K562 (cell line): ENCODE results near the gene TENT4A. TPM values are rescaled to one million over a fixed set of nuclear protein-coding genes. Genes with fewer than 3 reads are reported as not detected.

ENCODE experiments used
- EGR1 ChIP-seq: fragments of 450-650 bp; conservative IDR thresholded peaks from 2 replicates; pipeline ENCODE4 v1.6.1; 2017; ENCODE audit warnings: mild to moderate bottlenecking
- HLTF ChIP-seq: fragments of 450-650 bp; IDR thresholded peaks from 2 replicates; pipeline ENCODE4 v1.6.1; 2016
- KHSRP ChIP-seq: fragments of 450-650 bp; IDR thresholded peaks from 2 replicates; pipeline ENCODE4 v1.6.1; 2017
- MAZ ChIP-seq, 2 experiments: fragments of 450-650 bp in 1 of 2; sonication (generic) in 1 of 2; formaldehyde crosslinking; IDR thresholded peaks in 1 of 2; conservative IDR thresholded peaks in 1 of 2; 2 replicates each; pipeline versions ENCODE4 v1.4.0 to v1.5.0; 2020; ENCODE audit warnings: mild to moderate bottlenecking in 1 of 2, missing genetic modification reagents in 1 of 2
- PHF8 ChIP-seq: fragments of 200-600 bp; sonication (generic); IDR thresholded peaks from 2 replicates; pipeline ENCODE4 v1.6.1; 2012; ENCODE audit warnings: mixed run types, mild to moderate bottlenecking, inconsistent platforms, low read length, moderate library complexity, borderline replicate concordance
- POLR2AphosphoS5 ChIP-seq: IDR thresholded peaks from 2 replicates; pipeline ENCODE4 v1.6.1; 2011; ENCODE audit warnings: mild to moderate bottlenecking, low read depth, low read length, moderate library complexity; ENCODE audit not compliant: control insufficient read depth, insufficient read depth
- RAD21 ChIP-seq, 2 experiments: fragments of 250-450 bp in 1 of 2; fragments of 450-650 bp in 1 of 2; sonication (Bioruptor Pico) in 1 of 2; formaldehyde crosslinking in 1 of 2; IDR thresholded peaks in 1 of 2; conservative IDR thresholded peaks in 1 of 2; 2 replicates each; pipeline versions ENCODE4 v1.4.0 to v1.8.0; 2020 to 2022; ENCODE audit warnings: mild to moderate bottlenecking in 2 of 2, moderate library complexity in 1 of 2
- SIN3A ChIP-seq, 2 experiments: fragments of 150-350 bp in 1 of 2; IDR thresholded peaks; 2 replicates each; pipeline ENCODE4 v1.6.1; 2011 to 2016; ENCODE audit warnings: borderline replicate concordance in 2 of 2, low read depth in 2 of 2, low read length in 2 of 2, mild to moderate bottlenecking in 2 of 2, moderate library complexity in 2 of 2; ENCODE audit not compliant: control insufficient read depth in 1 of 2
- SMAD4 ChIP-seq: fragments of 250-450 bp; sonication (Bioruptor Pico); conservative IDR thresholded peaks from 2 replicates; pipeline ENCODE4 v1.8.0; 2021; ENCODE audit warnings: inconsistent platforms, mild to moderate bottlenecking, moderate library complexity
- ZFX ChIP-seq: sonication (generic); formaldehyde crosslinking; IDR thresholded peaks from 2 replicates; pipeline ENCODE4 v1.8.0; 2022; ENCODE audit warnings: mild to moderate bottlenecking, missing genetic modification reagents, moderate library complexity
- ZNF316 ChIP-seq: fragments of 450-650 bp; IDR thresholded peaks from 2 replicates; pipeline ENCODE4 v1.6.1; 2016
- ZNF668 ChIP-seq: fragments of 250-450 bp; sonication (Bioruptor Pico); IDR thresholded peaks from 2 replicates; pipeline ENCODE4 v1.8.0; 2022; ENCODE audit warnings: mild to moderate bottlenecking, inconsistent platforms
- ZNF785 ChIP-seq: fragments of 250-450 bp; sonication (Bioruptor Pico); IDR thresholded peaks from 2 replicates; pipeline ENCODE4 v1.4.0; 2020; ENCODE audit warnings: mild to moderate bottlenecking
- polyA plus RNA-seq, 8 experiments: library from polyadenylated mRNA; depleted of rRNA in 4 of 8; stranded (reverse) in 5 of 8; unstranded in 3 of 8; fragments of >200 nt; fragmentation: Nextera tagmentation in 2 of 8; fragmentation: Illumina TruSeq in 1 of 8; extraction: Ambion mirVana in 2 of 8; extraction: Trizol in 1 of 8; gene quantifications; 2 replicates each; pipeline versions ENCODE4 v1.2.1 to v1.2.3, GENCODE V29; 2011 to 2014; ENCODE audit warnings: inconsistent platforms in 1 of 8, missing spikeins in 1 of 8
- total RNA-seq, 7 experiments: library from RNA; depleted of rRNA in 6 of 7; stranded (reverse); fragments of >200 nt in 6 of 7; fragmentation: Illumina TruSeq in 2 of 7; extraction: Trizol in 2 of 7; gene quantifications; 2 replicates each; pipeline versions ENCODE4 v1.2.1 to v1.2.3, GENCODE V29; 2011 to 2021; ENCODE audit warnings: low replicate concordance in 1 of 7
- TF ChIP-seq, protein P1 (sequence below): sonication (generic); formaldehyde crosslinking; IDR thresholded peaks from 2 replicates; pipeline ENCODE4 v1.8.0; 2022; ENCODE audit warnings: missing genetic modification reagents, mild to moderate bottlenecking, borderline replicate concordance
- TF ChIP-seq, protein P2 (sequence below): sonication (generic); formaldehyde crosslinking; IDR thresholded peaks from 2 replicates; pipeline ENCODE4 v1.8.0; 2023; ENCODE audit warnings: missing genetic modification reagents, mild to moderate bottlenecking, borderline replicate concordance
- TF ChIP-seq, protein P3 (sequence below): fragments of 200-800 bp; sonication (Bioruptor generic); IDR thresholded peaks from 2 replicates; pipeline ENCODE4 v1.6.1; 2017; ENCODE audit warnings: missing genetic modification characterization, missing compliant biosample characterization
- TF ChIP-seq, protein P4 (sequence below): sonication (generic); formaldehyde crosslinking; IDR thresholded peaks from 2 replicates; pipeline ENCODE4 v1.8.1; 2022; ENCODE audit warnings: missing genetic modification reagents

Gene TENT4A
- total and polyA plus RNA-seq, 9 of the 15 experiments (the other 6 are each of a cell fraction or from before 2014, with no cell fraction given) = 1.3 to 27.3 (median 13.0) TPM

DNA sequence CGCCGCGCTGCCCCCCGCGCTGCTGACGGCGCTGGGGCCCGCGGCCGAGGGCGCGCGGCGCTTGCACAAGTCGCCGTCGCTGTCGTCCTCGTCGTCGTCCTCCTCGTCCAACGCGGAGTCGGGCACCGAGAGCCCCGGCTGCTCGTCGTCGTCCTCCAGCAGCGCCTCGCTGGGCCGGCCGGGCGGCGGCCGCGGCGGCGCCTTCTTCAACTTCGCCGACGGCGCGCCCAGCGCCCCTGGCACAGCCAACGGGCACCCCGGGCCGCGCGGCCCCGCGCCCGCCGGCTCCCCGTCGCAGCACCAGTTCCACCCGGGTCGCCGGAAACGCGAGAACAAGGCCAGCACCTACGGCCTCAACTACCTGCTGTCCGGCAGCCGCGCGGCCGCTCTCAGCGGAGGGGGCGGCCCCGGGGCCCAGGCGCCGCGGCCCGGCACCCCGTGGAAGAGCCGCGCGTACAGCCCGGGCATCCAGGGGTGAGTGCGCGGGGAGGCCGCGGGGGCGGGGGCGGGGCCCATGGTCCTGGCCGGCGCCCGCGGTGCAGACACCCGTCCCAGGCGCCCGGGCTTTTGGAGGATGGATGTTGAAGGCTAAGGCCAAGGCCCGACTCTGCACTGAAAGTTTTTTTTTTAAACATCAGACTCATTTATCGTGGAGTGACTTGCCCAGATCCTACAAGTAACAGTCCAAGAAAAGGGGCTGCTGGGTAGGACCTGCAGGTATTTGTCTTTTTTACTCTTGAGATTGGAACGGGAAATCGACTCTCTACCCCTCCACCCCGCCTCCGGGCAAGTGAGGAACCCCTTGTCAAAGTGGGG, 1.2 kb downstream of the TENT4A start (continued):
- no peak for TF ChIP-seq HLTF
- TF ChIP-seq ZNF316 = no peak
- 0 out of 2 replicates have a peak, but pooled peaks have one; percentile 29 for TF ChIP-seq ZNF668 (CRISPR knock-in tag)
- TF ChIP-seq KHSRP = no peak
- TF ChIP-seq RAD21 (CRISPR knock-in tag; conservative IDR thresholded peaks at IDR 0.05 in 1 of 2, IDR thresholded peaks at IDR 0.05 in 1 of 2) = no peak
- TF ChIP-seq ZNF785 = no peak
- TF ChIP-seq, protein P1, sequence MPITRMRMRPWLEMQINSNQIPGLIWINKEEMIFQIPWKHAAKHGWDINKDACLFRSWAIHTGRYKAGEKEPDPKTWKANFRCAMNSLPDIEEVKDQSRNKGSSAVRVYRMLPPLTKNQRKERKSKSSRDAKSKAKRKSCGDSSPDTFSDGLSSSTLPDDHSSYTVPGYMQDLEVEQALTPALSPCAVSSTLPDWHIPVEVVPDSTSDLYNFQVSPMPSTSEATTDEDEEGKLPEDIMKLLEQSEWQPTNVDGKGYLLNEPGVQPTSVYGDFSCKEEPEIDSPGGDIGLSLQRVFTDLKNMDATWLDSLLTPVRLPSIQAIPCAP = no peak
- TF ChIP-seq SIN3A (IDR thresholded peaks at IDR 0.05; ENCODE audit: borderline replicate concordance in 2 of 2, control insufficient read depth in 1 of 2, low read depth in 2 of 2, low read length in 2 of 2) = peak; percentile 38 to 55; a peak in 2 of 4 replicates
- TF ChIP-seq, protein P2, sequence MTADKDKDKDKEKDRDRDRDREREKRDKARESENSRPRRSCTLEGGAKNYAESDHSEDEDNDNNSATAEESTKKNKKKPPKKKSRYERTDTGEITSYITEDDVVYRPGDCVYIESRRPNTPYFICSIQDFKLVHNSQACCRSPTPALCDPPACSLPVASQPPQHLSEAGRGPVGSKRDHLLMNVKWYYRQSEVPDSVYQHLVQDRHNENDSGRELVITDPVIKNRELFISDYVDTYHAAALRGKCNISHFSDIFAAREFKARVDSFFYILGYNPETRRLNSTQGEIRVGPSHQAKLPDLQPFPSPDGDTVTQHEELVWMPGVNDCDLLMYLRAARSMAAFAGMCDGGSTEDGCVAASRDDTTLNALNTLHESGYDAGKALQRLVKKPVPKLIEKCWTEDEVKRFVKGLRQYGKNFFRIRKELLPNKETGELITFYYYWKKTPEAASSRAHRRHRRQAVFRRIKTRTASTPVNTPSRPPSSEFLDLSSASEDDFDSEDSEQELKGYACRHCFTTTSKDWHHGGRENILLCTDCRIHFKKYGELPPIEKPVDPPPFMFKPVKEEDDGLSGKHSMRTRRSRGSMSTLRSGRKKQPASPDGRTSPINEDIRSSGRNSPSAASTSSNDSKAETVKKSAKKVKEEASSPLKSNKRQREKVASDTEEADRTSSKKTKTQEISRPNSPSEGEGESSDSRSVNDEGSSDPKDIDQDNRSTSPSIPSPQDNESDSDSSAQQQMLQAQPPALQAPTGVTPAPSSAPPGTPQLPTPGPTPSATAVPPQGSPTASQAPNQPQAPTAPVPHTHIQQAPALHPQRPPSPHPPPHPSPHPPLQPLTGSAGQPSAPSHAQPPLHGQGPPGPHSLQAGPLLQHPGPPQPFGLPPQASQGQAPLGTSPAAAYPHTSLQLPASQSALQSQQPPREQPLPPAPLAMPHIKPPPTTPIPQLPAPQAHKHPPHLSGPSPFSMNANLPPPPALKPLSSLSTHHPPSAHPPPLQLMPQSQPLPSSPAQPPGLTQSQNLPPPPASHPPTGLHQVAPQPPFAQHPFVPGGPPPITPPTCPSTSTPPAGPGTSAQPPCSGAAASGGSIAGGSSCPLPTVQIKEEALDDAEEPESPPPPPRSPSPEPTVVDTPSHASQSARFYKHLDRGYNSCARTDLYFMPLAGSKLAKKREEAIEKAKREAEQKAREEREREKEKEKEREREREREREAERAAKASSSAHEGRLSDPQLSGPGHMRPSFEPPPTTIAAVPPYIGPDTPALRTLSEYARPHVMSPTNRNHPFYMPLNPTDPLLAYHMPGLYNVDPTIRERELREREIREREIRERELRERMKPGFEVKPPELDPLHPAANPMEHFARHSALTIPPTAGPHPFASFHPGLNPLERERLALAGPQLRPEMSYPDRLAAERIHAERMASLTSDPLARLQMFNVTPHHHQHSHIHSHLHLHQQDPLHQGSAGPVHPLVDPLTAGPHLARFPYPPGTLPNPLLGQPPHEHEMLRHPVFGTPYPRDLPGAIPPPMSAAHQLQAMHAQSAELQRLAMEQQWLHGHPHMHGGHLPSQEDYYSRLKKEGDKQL (CRISPR knock-in tag) = no peak
- peak in 1 of 2 experiments; percentile 38; a peak in 1 of 4 replicates for TF ChIP-seq MAZ (CRISPR knock-in tag; conservative IDR thresholded peaks at IDR 0.05 in 1 of 2, IDR thresholded peaks at IDR 0.05 in 1 of 2)
- peak; percentile 17; the same call in 1 of the 2 replicates for TF ChIP-seq EGR1
- TF ChIP-seq, protein P3, sequence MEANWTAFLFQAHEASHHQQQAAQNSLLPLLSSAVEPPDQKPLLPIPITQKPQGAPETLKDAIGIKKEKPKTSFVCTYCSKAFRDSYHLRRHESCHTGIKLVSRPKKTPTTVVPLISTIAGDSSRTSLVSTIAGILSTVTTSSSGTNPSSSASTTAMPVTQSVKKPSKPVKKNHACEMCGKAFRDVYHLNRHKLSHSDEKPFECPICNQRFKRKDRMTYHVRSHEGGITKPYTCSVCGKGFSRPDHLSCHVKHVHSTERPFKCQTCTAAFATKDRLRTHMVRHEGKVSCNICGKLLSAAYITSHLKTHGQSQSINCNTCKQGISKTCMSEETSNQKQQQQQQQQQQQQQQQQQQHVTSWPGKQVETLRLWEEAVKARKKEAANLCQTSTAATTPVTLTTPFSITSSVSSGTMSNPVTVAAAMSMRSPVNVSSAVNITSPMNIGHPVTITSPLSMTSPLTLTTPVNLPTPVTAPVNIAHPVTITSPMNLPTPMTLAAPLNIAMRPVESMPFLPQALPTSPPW = peak; percentile 42
- no peak for TF ChIP-seq POLR2AphosphoS5
- 0 out of 2 replicates have a peak, but pooled peaks have one; percentile 47 for TF ChIP-seq SMAD4 (CRISPR knock-in tag)
- TF ChIP-seq ZFX = peak; percentile 25; the same call in 1 of the 2 replicates
- TF ChIP-seq PHF8 = peak; percentile 17; the same call in 1 of the 2 replicates
- TF ChIP-seq, protein P4, sequence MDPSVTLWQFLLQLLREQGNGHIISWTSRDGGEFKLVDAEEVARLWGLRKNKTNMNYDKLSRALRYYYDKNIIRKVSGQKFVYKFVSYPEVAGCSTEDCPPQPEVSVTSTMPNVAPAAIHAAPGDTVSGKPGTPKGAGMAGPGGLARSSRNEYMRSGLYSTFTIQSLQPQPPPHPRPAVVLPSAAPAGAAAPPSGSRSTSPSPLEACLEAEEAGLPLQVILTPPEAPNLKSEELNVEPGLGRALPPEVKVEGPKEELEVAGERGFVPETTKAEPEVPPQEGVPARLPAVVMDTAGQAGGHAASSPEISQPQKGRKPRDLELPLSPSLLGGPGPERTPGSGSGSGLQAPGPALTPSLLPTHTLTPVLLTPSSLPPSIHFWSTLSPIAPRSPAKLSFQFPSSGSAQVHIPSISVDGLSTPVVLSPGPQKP (CRISPR knock-in tag) = no peak
